Mesendoderm (in vitro differentiated cells): ENCODE measurements around the gene SDK1.

Experiments used
- DNase-seq: peaks from one replicate; pipeline ENCODE4 v3.0.0; 2013
- H2AK5ac ChIP-seq: 2 replicates; pipeline ENCODE4 v1.6.1; 2013; ENCODE audit warnings: low read length, inconsistent platforms
- H2BK120ac ChIP-seq: 2 replicates; pipeline ENCODE4 v1.6.1; 2013; ENCODE audit warnings: low read depth, mild to moderate bottlenecking, low read length, moderate library complexity, mixed read lengths
- H2BK15ac ChIP-seq: replicated peaks from 2 replicates; pipeline ENCODE4 v1.6.1; 2013; ENCODE audit warnings: low read depth, mild to moderate bottlenecking, moderate library complexity
- H2BK5ac ChIP-seq: 2 replicates; pipeline ENCODE4 v1.6.1; 2013; ENCODE audit warnings: low read length, inconsistent platforms
- H3K18ac ChIP-seq: 2 replicates; pipeline ENCODE4 v1.6.1; 2013; ENCODE audit warnings: mild to moderate bottlenecking, low read length, mixed read lengths
- H3K23ac ChIP-seq: one replicate; pipeline ENCODE4 v1.6.1; 2013; ENCODE audit warnings: low read length
- H3K27ac ChIP-seq: 2 replicates; pipeline ENCODE4 v1.5.1; 2013; ENCODE audit warnings: low read depth, mild to moderate bottlenecking, inconsistent platforms, low read length, moderate library complexity
- H3K27me3 ChIP-seq: 2 replicates; pipeline ENCODE4 v1.6.1; 2013; ENCODE audit warnings: low read length, control low read depth, mild to moderate bottlenecking, inconsistent platforms; ENCODE audit not compliant: insufficient read depth, poor library complexity
- H3K36me3 ChIP-seq: 2 replicates; pipeline ENCODE4 v1.6.1; 2013; ENCODE audit warnings: low read length, inconsistent platforms; ENCODE audit not compliant: control insufficient read depth, insufficient read depth
- H3K4ac ChIP-seq: one replicate; pipeline ENCODE4 v1.6.1; 2013; ENCODE audit warnings: low read depth, mild to moderate bottlenecking, low read length, moderate library complexity
- H3K4me1 ChIP-seq: 2 replicates; pipeline ENCODE4 v1.6.1; 2013; ENCODE audit warnings: low read depth, low read length, inconsistent platforms; ENCODE audit not compliant: control insufficient read depth
- H3K4me2 ChIP-seq: 2 replicates; pipeline ENCODE4 v1.6.1; 2013; ENCODE audit warnings: low read length
- H3K4me3 ChIP-seq: 2 replicates; pipeline ENCODE4 v1.5.1; 2013; ENCODE audit warnings: mild to moderate bottlenecking, low read length
- H3K56ac ChIP-seq: one replicate; pipeline ENCODE4 v1.6.1; 2013; ENCODE audit warnings: low read length
- H3K79me1 ChIP-seq: 2 replicates; pipeline ENCODE4 v1.6.1; 2013; ENCODE audit warnings: low read length, inconsistent platforms
- H3K79me2 ChIP-seq: 2 replicates; pipeline ENCODE4 v1.6.1; 2013; ENCODE audit warnings: mild to moderate bottlenecking, low read length; ENCODE audit not compliant: control insufficient read depth, insufficient read depth
- H3K9ac ChIP-seq: 2 replicates; pipeline ENCODE4 v1.6.1; 2013; ENCODE audit warnings: low read length, inconsistent platforms
- H4K5ac ChIP-seq: one replicate; pipeline ENCODE4 v1.6.1; 2013; ENCODE audit warnings: low read length
- H4K8ac ChIP-seq: one replicate; pipeline ENCODE4 v1.6.1; 2013; ENCODE audit warnings: low read depth, mild to moderate bottlenecking, control low read depth, low read length, moderate library complexity
- WGBS: extraction: QIAGEN DNeasy Blood & Tissue Kit; methylation state at CpG from one replicate; pipeline ENCODE4 v1.1.7; 2013; ENCODE audit warnings: low lambda C conversion rate, missing lambda C conversion rate; ENCODE audit not compliant: insufficient coverage; ENCODE audit errors: extremely low coverage; 5-methylcytosine and 5-hydroxymethylcytosine counted together

The SDK1 gene

DNA sequence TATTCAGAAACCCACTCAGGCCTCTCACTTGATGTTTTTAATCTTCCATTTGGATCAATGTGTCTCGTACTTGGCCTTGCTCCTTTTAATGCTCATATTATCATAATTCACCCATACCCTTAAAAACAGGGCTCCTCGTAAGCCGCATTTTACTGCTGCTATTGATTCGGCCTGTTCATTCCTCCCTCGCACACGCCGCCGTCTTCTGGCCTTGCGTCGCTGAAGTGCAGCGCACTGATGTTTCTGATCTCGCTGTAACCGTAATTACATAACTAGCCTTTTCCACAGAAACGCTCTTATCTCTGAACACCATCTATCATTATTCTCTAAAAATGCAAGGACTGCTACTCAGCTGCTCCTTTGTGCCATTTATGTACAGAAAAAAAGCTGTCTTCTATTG is 836.5 kb downstream of the SDK1 start:
- Histone ChIP-seq H2AK5ac (no peak overlapping the region), H3K18ac (no peak overlapping the region), H2BK15ac (no peak overlapping the region), H3K4me1 (no peaks in the 10 kb centered on the region), H4K8ac (no peak overlapping the region), H3K4ac (no peak overlapping the region), H3K4me3 (no peak overlapping the region), H4K5ac (no peak overlapping the region), H3K27ac (no peak overlapping the region), H3K56ac (no peak overlapping the region), H2BK120ac (no peak overlapping the region), H3K79me2 (no peaks in the 10 kb centered on the region), H3K79me1 (no peaks in the 10 kb centered on the region), H3K23ac (no peak overlapping the region), H2BK5ac (no peak overlapping the region), H3K27me3 (no peaks in the 10 kb centered on the region), H3K36me3 (no peaks in the 10 kb centered on the region), H3K4me2 (no peak overlapping the region), H3K9ac (no peak overlapping the region)
- no peak for DNase-seq
- no CpG with 5 or more reads among the region's 14 CpGs for WGBS

GRCh38 chr7:4138866-4139265 is 837.8 kb downstream of the SDK1 start:
- no peaks in the 10 kb centered on the region for H3K4me1 ChIP-seq
- H3K4me2 ChIP-seq: no peak overlapping the region
- H3K27me3 ChIP-seq: no peaks in the 10 kb centered on the region
- no peak overlapping the region for H3K4me3 ChIP-seq
- H3K23ac ChIP-seq: no peak overlapping the region
- no peak overlapping the region for H3K27ac ChIP-seq
- no peak for DNase-seq
- H3K79me1 ChIP-seq: no peaks in the 10 kb centered on the region
- no peak overlapping the region for H4K8ac ChIP-seq
- no peak overlapping the region for H3K9ac ChIP-seq
- no peaks in the 10 kb centered on the region for H3K36me3 ChIP-seq
- WGBS: no CpG with 5 or more reads among the region's 11 CpGs
- H2BK15ac ChIP-seq: no peak overlapping the region
- no peak overlapping the region for H3K18ac ChIP-seq
- H3K56ac ChIP-seq: no peak overlapping the region
- H3K4ac ChIP-seq: no peak overlapping the region
- no peak overlapping the region for H4K5ac ChIP-seq
- H3K79me2 ChIP-seq: no peaks in the 10 kb centered on the region
- H2AK5ac ChIP-seq: no peak overlapping the region
- no peak overlapping the region for H2BK120ac ChIP-seq
- no peak overlapping the region for H2BK5ac ChIP-seq

- no peak overlapping the region for H3K23ac ChIP-seq
- no peaks in the 10 kb centered on the region for H3K79me2 ChIP-seq
- no peak overlapping the region for H4K5ac ChIP-seq
- H3K9ac ChIP-seq: no peak overlapping the region
- H3K4ac ChIP-seq: no peak overlapping the region
- DNase-seq: no peak
- H3K18ac ChIP-seq: no peak overlapping the region
- no CpG with 5 or more reads among the region's 21 CpGs for WGBS
- H3K27me3 ChIP-seq: no peaks in the 10 kb centered on the region
- H3K27ac ChIP-seq: no peak overlapping the region
- no peak overlapping the region for H4K8ac ChIP-seq
- H3K56ac ChIP-seq: no peak overlapping the region
- H2AK5ac ChIP-seq: no peak overlapping the region
- no peak overlapping the region for H2BK5ac ChIP-seq
- H3K79me1 ChIP-seq: no peaks in the 10 kb centered on the region
- no peak overlapping the region for H2BK15ac ChIP-seq
- no peak overlapping the region for H3K4me3 ChIP-seq
- H3K4me2 ChIP-seq: no peak overlapping the region
- H3K36me3 ChIP-seq: no peaks in the 10 kb centered on the region
- H2BK120ac ChIP-seq: no peak overlapping the region
- H3K4me1 ChIP-seq: no peaks in the 10 kb centered on the region
Observed at GRCh38 chr7:4139656-4140625, 838.9 kb downstream of the SDK1 start.

DNA sequence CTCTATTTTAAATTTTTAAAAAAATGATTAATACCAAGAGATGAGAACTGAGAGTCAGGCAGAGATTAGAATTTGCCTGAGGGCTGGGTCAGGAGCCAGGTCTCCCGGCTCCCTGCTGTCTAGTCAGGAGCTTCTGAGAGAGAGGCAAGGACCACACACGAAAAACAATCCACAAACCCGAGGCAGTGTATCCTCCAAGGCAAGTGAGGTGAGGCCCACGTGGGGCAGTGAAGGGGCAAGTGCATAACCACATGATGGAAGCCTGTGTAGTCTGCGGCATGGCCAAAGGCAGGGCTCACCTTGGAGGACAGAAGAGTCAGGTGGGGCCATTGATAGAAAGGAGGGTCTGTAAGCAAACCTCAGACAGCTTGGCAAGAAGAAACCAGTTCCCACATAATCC is 839.9 kb downstream of the SDK1 start:
- no peaks in the 10 kb centered on the region for H3K4me1 ChIP-seq
- no peak for DNase-seq
- no peaks in the 10 kb centered on the region for H3K79me2 ChIP-seq

GRCh38 chr7:4143006-4143405 is 842.0 kb downstream of the SDK1 start:
- no peak overlapping the region for H4K5ac ChIP-seq
- H3K4me3 ChIP-seq: no peak overlapping the region
- H3K23ac ChIP-seq: no peak overlapping the region
- DNase-seq: no peak
- no peak overlapping the region for H2AK5ac ChIP-seq
- H3K9ac ChIP-seq: no peak overlapping the region
- H3K4me2 ChIP-seq: no peak overlapping the region
- no peak overlapping the region for H3K4ac ChIP-seq
- no peaks in the 10 kb centered on the region for H3K79me2 ChIP-seq
- H3K56ac ChIP-seq: no peak overlapping the region
- no peak overlapping the region for H2BK5ac ChIP-seq
- H2BK15ac ChIP-seq: no peak overlapping the region
- H2BK120ac ChIP-seq: no peak overlapping the region
- no peaks in the 10 kb centered on the region for H3K79me1 ChIP-seq
- H3K36me3 ChIP-seq: no peaks in the 10 kb centered on the region
- no peak overlapping the region for H3K27ac ChIP-seq
- H3K18ac ChIP-seq: no peak overlapping the region
- no CpG with 5 or more reads among the region's 7 CpGs for WGBS
- no peaks in the 10 kb centered on the region for H3K4me1 ChIP-seq
- no peak overlapping the region for H4K8ac ChIP-seq
- no peaks in the 10 kb centered on the region for H3K27me3 ChIP-seq

More for the DNA sequence above, 839.9 kb downstream of the SDK1 start:
- H3K9ac ChIP-seq: no peak overlapping the region
- no peak overlapping the region for H2BK15ac ChIP-seq
- no peak overlapping the region for H3K4ac ChIP-seq
- no peak overlapping the region for H3K27ac ChIP-seq
- H3K23ac ChIP-seq: no peak overlapping the region
- H3K4me2 ChIP-seq: no peak overlapping the region
- H4K5ac ChIP-seq: no peak overlapping the region
- no peak overlapping the region for H2BK120ac ChIP-seq
- no peak overlapping the region for H4K8ac ChIP-seq
- no peaks in the 10 kb centered on the region for H3K79me1 ChIP-seq
- H3K4me3 ChIP-seq: no peak overlapping the region
- H3K27me3 ChIP-seq: no peaks in the 10 kb centered on the region
- H3K36me3 ChIP-seq: no peaks in the 10 kb centered on the region
- no peak overlapping the region for H2BK5ac ChIP-seq
- H3K56ac ChIP-seq: peak overlapping the region; percentile 15
- no CpG with 5 or more reads among the region's 5 CpGs for WGBS
- no peak overlapping the region for H2AK5ac ChIP-seq
- no peak overlapping the region for H3K18ac ChIP-seq
